Measurements from ENCODE around the gene CD274.
"Not testable (repeated sequence)": the region's sequence is repeated elsewhere in the genome, so short reads cannot be mapped to it uniquely, and the experiment has no call there.

Gene CD274

GRCh38 chr9:5468850-5469249 is 18.5 kb downstream of the CD274 start:
- DNase-seq = no peak

GRCh38 chr9:5470122-5470521 is 19.8 kb downstream of the CD274 start:
- no peak for DNase-seq

- DNase-seq = no peak
Measured at GRCh38 chr9:5470816-5471215, 20.5 kb downstream of the CD274 start.

- not testable (repeated sequence) for DNase-seq
Measured at GRCh38 chr9:5475611-5476010, 25.3 kb downstream of the CD274 start.

GRCh38 chr9:5478206-5478605 is 27.9 kb downstream of the CD274 start:
- DNase-seq = no peak

GRCh38 chr9:5479994-5480694 is 29.8 kb downstream of the CD274 start:
- DNase-seq = no peak

GRCh38 chr9:5480919-5481318 is 30.6 kb downstream of the CD274 start:
- no peak for DNase-seq

GRCh38 chr9:5481322-5482040 is 31.1 kb downstream of the CD274 start:
- no peak for DNase-seq

GRCh38 chr9:5482194-5482593 is 31.9 kb downstream of the CD274 start:
- DNase-seq = no peak

- DNase-seq = no peak
Measured at GRCh38 chr9:5483306-5483705, 33.0 kb downstream of the CD274 start.

GRCh38 chr9:5485378-5486085 is 35.2 kb downstream of the CD274 start:
- no peak for DNase-seq

- DNase-seq = no peak
Measured at GRCh38 chr9:5486988-5487387, 36.6 kb downstream of the CD274 start.

GRCh38 chr9:5488221-5489008 is 38.1 kb downstream of the CD274 start:
- DNase-seq = no peak

- DNase-seq = no peak
Measured at GRCh38 chr9:5489630-5490490, 39.5 kb downstream of the CD274 start.

- DNase-seq = no peak
Measured at GRCh38 chr9:5492965-5493678, 42.8 kb downstream of the CD274 start.

GRCh38 chr9:5493679-5494511 is 43.6 kb downstream of the CD274 start:
- no peak for DNase-seq

GRCh38 chr9:5494765-5495164 is 44.4 kb downstream of the CD274 start:
- not testable (repeated sequence) for DNase-seq

GRCh38 chr9:5499157-5499556 is 48.8 kb downstream of the CD274 start:
- DNase-seq = no peak

- DNase-seq = no peak
Measured at GRCh38 chr9:5499889-5500398, 49.6 kb downstream of the CD274 start.
